ENCODE data around the gene SPATA31C1.

- no peak for TF ChIP-seq HOXB13 (CRISPR knock-in tag; IDR thresholded peaks at IDR 0.05; ENCODE audit: low read depth)
- no peak for TF ChIP-seq USF2 (IDR thresholded peaks at IDR 0.05)
- no peak for TF ChIP-seq RCOR1 (IDR thresholded peaks at IDR 0.05; ENCODE audit: low read depth, low read length)
- TF ChIP-seq CTCF (IDR thresholded peaks at IDR 0.05), result no peak
- no peak for TF ChIP-seq MAX (IDR thresholded peaks at IDR 0.05)
- TF ChIP-seq RFX5 (IDR thresholded peaks at IDR 0.05), result no peak
- TF ChIP-seq NPAS2 (CRISPR knock-in tag; IDR thresholded peaks at IDR 0.05; ENCODE audit: borderline replicate concordance), result no peak
- TF ChIP-seq RAD21 (conservative IDR thresholded peaks at IDR 0.05 in 1 of 2, IDR thresholded peaks at IDR 0.05 in 1 of 2), result no peak
- no peak for TF ChIP-seq KDM1A (IDR thresholded peaks at IDR 0.05; ENCODE audit: low read depth)
- no peak for TF ChIP-seq ESRRA (IDR thresholded peaks at IDR 0.05; ENCODE audit: borderline replicate concordance, low read length)
- TF ChIP-seq POLR2AphosphoS2 (conservative IDR thresholded peaks at IDR 0.05; ENCODE audit: low read length), result no peak
- no peak for TF ChIP-seq POLR2A (IDR thresholded peaks at IDR 0.05; ENCODE audit: low read length)
- no peak for TF ChIP-seq GATA3 (IDR thresholded peaks at IDR 0.05; ENCODE audit: borderline replicate concordance)
- no peak for TF ChIP-seq SMC3 (IDR thresholded peaks at IDR 0.05)
These were observed 20.9 kb upstream of the SPATA31C1 start for GRCh38 chr9:87896891-87897290.

All from A549 (cell line).